ENCODE results near the gene PDK1. TPM values are rescaled to one million over a fixed set of nuclear protein-coding genes. Genes with fewer than 3 reads are reported as not detected.

Gene PDK1
- total RNA-seq, 1 donor: 26.8 TPM

DNA sequence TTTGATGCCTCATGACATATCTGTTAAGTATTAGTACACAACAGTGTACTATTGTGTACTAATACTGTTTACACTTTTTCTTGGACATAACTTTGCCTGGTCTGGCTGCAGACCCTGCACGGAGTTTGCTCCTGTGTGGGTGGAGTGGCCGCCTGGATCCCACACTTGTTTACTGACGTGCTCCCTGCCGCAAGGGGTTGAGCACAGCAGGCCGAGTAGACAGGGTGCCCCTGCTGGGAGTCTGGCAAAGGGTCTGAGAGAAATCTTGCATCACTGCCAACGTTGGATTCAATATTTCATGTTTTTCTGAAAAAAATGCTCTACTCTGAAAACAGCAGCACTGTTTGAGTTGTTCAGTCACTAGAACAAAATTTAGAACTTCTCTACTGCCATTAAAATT is 59.0 kb downstream of the PDK1 start:
- TF ChIP-seq, protein P1, sequence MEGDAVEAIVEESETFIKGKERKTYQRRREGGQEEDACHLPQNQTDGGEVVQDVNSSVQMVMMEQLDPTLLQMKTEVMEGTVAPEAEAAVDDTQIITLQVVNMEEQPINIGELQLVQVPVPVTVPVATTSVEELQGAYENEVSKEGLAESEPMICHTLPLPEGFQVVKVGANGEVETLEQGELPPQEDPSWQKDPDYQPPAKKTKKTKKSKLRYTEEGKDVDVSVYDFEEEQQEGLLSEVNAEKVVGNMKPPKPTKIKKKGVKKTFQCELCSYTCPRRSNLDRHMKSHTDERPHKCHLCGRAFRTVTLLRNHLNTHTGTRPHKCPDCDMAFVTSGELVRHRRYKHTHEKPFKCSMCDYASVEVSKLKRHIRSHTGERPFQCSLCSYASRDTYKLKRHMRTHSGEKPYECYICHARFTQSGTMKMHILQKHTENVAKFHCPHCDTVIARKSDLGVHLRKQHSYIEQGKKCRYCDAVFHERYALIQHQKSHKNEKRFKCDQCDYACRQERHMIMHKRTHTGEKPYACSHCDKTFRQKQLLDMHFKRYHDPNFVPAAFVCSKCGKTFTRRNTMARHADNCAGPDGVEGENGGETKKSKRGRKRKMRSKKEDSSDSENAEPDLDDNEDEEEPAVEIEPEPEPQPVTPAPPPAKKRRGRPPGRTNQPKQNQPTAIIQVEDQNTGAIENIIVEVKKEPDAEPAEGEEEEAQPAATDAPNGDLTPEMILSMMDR (IDR thresholded peaks at IDR 0.05; ENCODE audit: extremely low read depth, low read depth, low read length): no peak
- H3K27me3 ChIP-seq (ENCODE audit: insufficient read depth, low read length): no peaks in the 10 kb centered on the region
- H3K4me2 ChIP-seq (ENCODE audit: insufficient read depth, low read length): no peak overlapping the region
- no peak overlapping the region for H3K4me3 ChIP-seq (ENCODE audit: insufficient read depth, low read length)
- no peaks in the 10 kb centered on the region for H3K9me3 ChIP-seq (ENCODE audit: low read depth, low read length)
- no peak overlapping the region for H2AFZ ChIP-seq (ENCODE audit: low read length)
- no peaks in the 10 kb centered on the region for H4K20me1 ChIP-seq (ENCODE audit: insufficient read depth, low read length)
- no peaks in the 10 kb centered on the region for H3K4me1 ChIP-seq (ENCODE audit: insufficient read depth, low read length)
- no peak overlapping the region for H3K27ac ChIP-seq (ENCODE audit: low read depth, low read length)
- H3K79me2 ChIP-seq (ENCODE audit: insufficient read depth, low read length): no peaks in the 10 kb centered on the region
- H3K36me3 ChIP-seq (ENCODE audit: insufficient read depth, low read length): no peaks in the 10 kb centered on the region
- DNase-seq (ENCODE audit: insufficient read length, low spot score, missing footprints): no peak

DNA sequence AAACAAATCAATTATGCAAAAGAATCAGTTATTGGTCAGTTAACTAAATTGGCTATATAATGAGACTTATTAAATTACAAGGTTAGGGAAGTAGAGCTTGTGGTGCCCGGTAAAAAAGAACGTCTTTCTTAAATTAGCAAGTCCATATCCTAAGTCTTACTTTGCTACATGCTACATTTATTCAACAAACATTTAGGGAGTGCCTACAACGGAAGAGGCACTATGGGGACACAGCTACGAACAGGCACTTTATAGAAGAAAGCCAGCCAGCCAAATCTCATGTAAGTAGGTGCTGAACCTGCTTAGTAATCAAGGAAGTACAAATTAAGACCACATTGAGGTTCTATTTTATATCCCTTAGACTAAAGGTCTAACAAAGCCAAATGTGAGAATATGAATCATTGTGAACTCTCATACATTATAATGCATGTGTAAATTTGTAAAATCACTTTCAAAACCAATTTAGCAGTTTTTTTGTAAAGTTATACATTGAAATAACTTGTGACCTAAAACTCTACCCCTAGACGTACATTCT is 59.9 kb downstream of the PDK1 start:
- TF ChIP-seq, protein P1 (IDR thresholded peaks at IDR 0.05; ENCODE audit: extremely low read depth, low read depth, low read length): no peak
- H3K9me3 ChIP-seq (ENCODE audit: low read depth, low read length): no peaks in the 10 kb centered on the region
- DNase-seq (ENCODE audit: insufficient read length, low spot score, missing footprints): no peak
- no peak overlapping the region for H3K4me2 ChIP-seq (ENCODE audit: insufficient read depth, low read length)
- H4K20me1 ChIP-seq (ENCODE audit: insufficient read depth, low read length): no peaks in the 10 kb centered on the region
- H3K4me3 ChIP-seq (ENCODE audit: insufficient read depth, low read length): no peak overlapping the region
- no peak overlapping the region for H2AFZ ChIP-seq (ENCODE audit: low read length)
- H3K27ac ChIP-seq (ENCODE audit: low read depth, low read length): no peak overlapping the region
- H3K4me1 ChIP-seq (ENCODE audit: insufficient read depth, low read length): no peaks in the 10 kb centered on the region
- H3K79me2 ChIP-seq (ENCODE audit: insufficient read depth, low read length): no peaks in the 10 kb centered on the region
- H3K36me3 ChIP-seq (ENCODE audit: insufficient read depth, low read length): no peaks in the 10 kb centered on the region
- no peaks in the 10 kb centered on the region for H3K27me3 ChIP-seq (ENCODE audit: insufficient read depth, low read length)

DNA sequence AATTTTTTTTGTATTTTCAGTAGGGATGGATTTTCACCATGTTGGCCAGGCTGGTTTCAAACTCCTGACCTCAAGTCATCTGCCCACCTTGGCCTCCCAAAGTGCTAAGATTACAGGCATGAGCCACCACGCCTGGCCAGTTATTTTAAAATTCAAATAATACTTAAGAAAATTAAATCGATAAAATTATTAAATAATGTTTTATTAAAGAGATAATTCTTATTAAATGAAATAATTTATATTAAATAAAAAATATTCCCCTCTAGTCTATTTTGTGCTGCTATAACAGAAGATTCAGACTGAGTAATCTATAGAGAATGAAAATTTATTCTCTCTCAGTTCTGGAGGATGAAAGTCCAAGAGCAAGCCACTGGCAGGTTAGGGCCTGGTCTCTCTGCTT is 61.2 kb downstream of the PDK1 start:
- H3K36me3 ChIP-seq (ENCODE audit: insufficient read depth, low read length): no peaks in the 10 kb centered on the region
- no peaks in the 10 kb centered on the region for H3K27me3 ChIP-seq (ENCODE audit: insufficient read depth, low read length)
- no peak overlapping the region for H3K4me2 ChIP-seq (ENCODE audit: insufficient read depth, low read length)
- no peak overlapping the region for H2AFZ ChIP-seq (ENCODE audit: low read length)
- no peaks in the 10 kb centered on the region for H4K20me1 ChIP-seq (ENCODE audit: insufficient read depth, low read length)
- H3K27ac ChIP-seq (ENCODE audit: low read depth, low read length): no peak overlapping the region
- TF ChIP-seq, protein P1 (IDR thresholded peaks at IDR 0.05; ENCODE audit: extremely low read depth, low read depth, low read length): no peak
- no peak for DNase-seq (ENCODE audit: insufficient read length, low spot score, missing footprints)
- H3K4me1 ChIP-seq (ENCODE audit: insufficient read depth, low read length): no peaks in the 10 kb centered on the region
- no peak overlapping the region for H3K4me3 ChIP-seq (ENCODE audit: insufficient read depth, low read length)
- no peaks in the 10 kb centered on the region for H3K9me3 ChIP-seq (ENCODE audit: low read depth, low read length)
- H3K79me2 ChIP-seq (ENCODE audit: insufficient read depth, low read length): no peaks in the 10 kb centered on the region

DNA sequence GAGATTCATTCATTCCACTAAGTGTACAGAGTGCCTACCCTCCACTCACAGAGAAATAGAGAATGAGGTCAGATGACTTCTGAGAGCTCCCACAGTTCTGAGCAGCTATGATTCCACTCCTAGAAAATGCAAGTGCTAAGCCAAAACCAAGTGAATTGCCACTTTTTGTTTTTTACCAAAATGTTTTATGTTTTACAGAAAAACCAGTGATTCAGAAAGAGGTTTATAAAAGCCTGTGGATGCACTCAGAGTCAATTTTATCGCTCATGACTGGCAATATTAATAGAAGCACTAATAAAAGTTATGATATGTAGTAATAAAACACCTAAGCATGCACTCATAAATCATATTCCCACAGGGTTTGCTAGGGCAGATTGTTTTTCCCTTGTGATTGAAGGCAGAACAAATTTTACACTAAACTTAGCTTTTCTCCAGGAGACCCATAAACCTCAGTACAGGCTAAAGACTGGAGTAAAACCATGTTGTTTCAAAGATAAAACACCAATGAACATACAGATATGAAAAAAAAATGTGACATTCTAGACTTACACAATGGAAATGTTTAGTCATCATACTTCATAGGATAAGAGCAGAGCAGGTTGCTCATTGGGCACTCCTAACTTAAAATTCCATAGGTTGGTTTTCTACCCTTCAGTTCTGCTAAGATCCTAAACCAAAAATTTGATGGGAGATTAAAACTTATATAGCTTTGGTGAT is 67.5 kb downstream of the PDK1 start:
- Histone ChIP-seq H3K4me2 (ENCODE audit: insufficient read depth, low read length) (peak overlapping the region; percentile 25), H3K79me2 (ENCODE audit: insufficient read depth, low read length) (no peaks in the 10 kb centered on the region), H3K4me1 (ENCODE audit: insufficient read depth, low read length) (peaks cover 13% of the 10 kb centered on the region), H3K36me3 (ENCODE audit: insufficient read depth, low read length) (no peaks in the 10 kb centered on the region), H3K9me3 (ENCODE audit: low read depth, low read length) (no peaks in the 10 kb centered on the region), H3K4me3 (ENCODE audit: insufficient read depth, low read length) (no peak overlapping the region), H4K20me1 (ENCODE audit: insufficient read depth, low read length) (no peaks in the 10 kb centered on the region), H3K27me3 (ENCODE audit: insufficient read depth, low read length) (no peaks in the 10 kb centered on the region), H2AFZ (ENCODE audit: low read length) (no peak overlapping the region), H3K27ac (ENCODE audit: low read depth, low read length) (peak overlapping the region; percentile 75)
- TF ChIP-seq, protein P1 (IDR thresholded peaks at IDR 0.05; ENCODE audit: extremely low read depth, low read depth, low read length): no peak
- DNase-seq (ENCODE audit: insufficient read length, low spot score, missing footprints): peak; percentile 71
